HG03457 (cell line): ENCODE data around the gene DPF3.

Experiments
- ATAC-seq: cut with Tn5 transposase; IDR thresholded peaks from one replicate; pipeline ENCODE4 v1.9.1; 2021; ENCODE audit warnings: moderate number of reproducible peaks; ENCODE audit not compliant: unreplicated experiment

The DPF3 gene

DNA sequence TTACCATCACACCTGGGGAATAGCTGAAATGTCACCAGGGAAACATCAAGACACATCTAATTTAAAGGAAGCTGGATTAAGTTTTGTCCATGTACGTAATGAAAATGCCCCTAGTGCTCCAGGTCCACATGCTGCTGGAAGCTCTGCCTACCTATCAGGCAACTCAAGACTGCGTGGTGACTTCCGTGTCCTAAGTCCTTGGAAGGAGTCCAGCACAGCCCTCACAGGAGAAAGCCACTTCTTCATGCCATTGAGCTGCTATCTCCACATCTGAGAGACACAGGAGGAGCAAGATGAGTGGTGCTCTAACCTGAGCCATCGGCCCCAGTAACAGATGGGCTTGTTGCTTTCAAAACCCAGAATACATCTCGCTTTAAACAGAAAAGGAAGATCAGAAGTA lies 316.4 kb downstream of the DPF3 start:
- ATAC-seq, result no peak

DNA sequence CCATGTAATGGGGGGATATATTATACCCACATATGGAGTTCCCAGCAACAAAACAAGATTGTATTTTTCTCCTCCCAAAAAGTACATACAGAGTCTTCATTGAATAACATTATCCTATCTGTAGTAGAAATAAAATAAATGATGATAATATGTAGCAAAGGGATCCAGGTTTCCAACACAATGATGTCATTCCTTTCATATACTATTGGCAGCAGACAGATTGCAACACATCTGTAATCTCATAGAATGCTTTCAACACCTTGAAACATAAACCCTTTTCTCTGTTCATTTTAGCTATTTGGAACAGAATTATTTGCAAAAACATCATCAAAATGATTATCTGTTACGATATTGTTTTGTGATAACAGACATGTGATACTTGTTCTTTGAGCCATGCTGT lies 317.6 kb downstream of the DPF3 start:
- no peak for ATAC-seq

DNA sequence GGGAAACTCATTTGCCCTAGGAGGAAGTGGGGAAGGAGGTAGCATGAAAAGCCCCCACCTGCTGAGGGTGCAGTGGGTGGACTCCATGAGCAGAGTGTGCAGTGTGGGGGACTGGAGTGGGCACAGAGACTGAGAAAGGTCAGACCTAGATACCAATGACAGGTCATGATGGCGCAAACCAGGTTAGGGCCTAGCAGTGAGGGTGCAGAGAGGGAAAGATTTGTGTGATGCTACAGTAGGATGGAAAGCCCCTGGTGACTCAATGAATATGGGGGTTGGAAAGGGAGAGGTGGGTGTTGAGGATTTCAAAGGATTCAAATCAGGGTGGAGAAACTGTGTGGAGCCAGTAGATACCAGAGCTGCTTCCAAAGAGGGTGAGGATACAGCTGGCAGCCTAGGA lies 319.2 kb downstream of the DPF3 start:
- ATAC-seq, result no peak

DNA sequence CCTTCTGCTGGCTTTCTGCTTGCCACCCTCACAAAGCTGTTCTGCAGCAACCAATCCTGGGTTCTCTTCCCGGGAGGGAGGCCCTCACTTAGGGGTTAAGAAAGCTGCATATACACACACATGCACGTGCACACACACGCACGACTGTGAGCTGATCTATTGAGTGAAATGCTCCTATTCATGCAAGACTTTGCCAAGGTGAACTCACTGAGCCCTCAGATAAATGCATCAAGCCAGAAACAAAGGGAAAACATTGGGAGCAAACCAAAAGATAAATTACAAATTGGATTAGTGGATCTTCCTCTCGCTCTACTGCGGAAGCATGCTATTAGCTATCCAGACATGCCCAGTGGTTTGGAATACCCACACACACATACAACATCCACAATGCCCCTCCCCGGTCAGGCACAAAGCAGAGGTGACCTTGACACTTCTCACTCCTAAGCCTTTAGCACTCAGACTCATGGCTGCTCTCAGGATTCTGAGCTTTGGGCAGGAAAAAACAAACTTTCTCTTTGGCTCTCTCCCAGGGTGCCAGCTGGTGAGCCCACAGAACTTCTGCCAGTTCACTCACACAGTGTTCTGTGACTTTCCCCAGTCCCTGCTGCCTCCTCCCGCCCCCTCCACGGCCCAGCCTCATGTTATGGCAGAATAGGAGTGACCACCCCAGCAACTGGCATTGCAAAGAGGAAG lies 320.0 kb downstream of the DPF3 start:
- no peak for ATAC-seq
